Pulmonary artery endothelial cell (primary cell): ENCODE data around the gene GRIN2C. TPM values are rescaled to one million over a fixed set of nuclear protein-coding genes. Genes with fewer than 3 reads are reported as not detected.
"Not testable (repeated sequence)": the region's sequence is repeated elsewhere in the genome, so short reads cannot be mapped to it uniquely, and the experiment has no call there.

Experiments
- DNase-seq: peaks from one replicate; pipeline ENCODE4 v3.0.0-alpha.2; 2011; ENCODE audit warnings: low read depth, low spot score
- total RNA-seq: library from RNA; depleted of rRNA; stranded (reverse); fragments of >200 nt; gene quantifications from 2 replicates; pipeline ENCODE4 v1.2.3, GENCODE V29; 2014

The GRIN2C gene
- 0.07 and 0.21 TPM in 2 replicates for total RNA-seq

GRCh38 chr17:74859459-74860228, at the start of gene GRIN2C:
TSS of gene GRIN2C (minus strand) at chr17:74859885. CDS start at chr17:74855092, 4,793 bp downstream.
- DNase-seq: no peak

- DNase-seq: not testable (repeated sequence)
Measured at GRCh38 chr17:74909097-74909496, 49.4 kb upstream of the GRIN2C start.

DNA sequence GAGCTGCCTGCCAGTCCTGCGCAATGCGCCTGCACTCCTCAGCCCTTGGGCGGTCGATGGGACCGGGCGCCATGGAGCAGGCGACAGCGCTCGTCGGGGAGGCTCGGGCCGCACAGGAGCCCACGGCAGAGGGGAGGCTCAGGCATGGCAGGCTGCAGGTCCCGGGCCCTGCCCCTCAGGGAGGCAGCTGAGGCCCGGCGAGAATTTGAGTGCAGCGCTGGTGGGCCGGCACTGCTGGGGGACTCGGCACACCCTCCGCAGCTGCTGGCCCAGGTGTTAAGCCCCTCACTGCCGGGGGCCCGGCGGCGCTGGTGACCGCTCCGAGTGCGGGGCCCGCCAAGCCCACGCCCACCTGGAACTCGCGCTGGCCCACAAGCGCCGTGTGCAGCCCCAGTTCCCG, 47.3 kb upstream of the GRIN2C start:
- DNase-seq: no peak

DNA sequence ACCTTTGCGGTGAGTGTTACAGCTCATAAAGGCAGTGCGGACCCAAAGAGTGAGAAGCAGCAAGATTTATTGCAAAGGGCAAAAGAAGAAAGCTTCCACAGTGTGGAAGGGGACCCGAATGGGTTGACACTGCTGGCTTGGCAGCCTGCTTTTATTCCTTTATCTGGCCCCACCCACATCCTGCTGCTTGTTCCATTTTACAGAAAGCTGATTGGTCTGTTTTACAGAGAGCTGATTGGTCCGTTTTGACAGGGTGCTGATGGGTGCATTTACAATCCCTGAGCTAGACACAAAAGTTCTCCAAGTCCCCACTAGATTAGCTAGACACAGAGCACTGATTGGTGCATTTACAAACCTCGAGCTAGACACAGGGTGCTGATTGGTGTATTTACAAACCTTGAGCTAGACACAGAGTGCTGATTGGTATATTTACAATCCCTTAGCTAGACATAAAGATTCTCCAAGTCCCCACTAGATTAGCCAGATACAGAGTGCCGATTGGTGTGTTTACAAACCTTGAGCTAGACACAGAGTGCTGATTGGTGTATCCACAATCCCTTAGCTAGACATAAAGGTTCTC, 46.6 kb upstream of the GRIN2C start:
- not testable (repeated sequence) for DNase-seq

- DNase-seq: no peak
Measured at GRCh38 chr17:74904687-74905409, 45.2 kb upstream of the GRIN2C start.

DNA sequence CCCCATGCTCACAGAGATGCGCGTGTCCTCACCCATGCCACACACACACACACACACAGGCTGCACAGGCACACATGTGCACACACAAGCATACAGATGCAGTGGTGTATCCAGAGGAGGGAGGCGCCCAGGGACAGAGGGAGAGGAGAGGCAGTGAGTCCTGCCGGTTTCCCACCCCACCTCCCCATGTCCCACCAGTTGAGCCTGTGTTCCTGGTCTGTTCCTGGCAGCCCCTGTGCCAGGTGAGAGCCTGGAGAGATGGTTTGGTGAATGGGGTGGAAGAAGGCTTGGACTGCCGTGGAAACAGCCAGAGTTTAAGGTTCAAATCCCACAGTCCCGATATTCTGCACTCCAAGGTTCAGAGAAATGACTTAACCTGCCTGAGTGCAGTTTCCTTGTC, 44.0 kb upstream of the GRIN2C start:
- DNase-seq: no peak

- DNase-seq: no peak
Measured at GRCh38 chr17:74903034-74903433, 43.3 kb upstream of the GRIN2C start.

DNA sequence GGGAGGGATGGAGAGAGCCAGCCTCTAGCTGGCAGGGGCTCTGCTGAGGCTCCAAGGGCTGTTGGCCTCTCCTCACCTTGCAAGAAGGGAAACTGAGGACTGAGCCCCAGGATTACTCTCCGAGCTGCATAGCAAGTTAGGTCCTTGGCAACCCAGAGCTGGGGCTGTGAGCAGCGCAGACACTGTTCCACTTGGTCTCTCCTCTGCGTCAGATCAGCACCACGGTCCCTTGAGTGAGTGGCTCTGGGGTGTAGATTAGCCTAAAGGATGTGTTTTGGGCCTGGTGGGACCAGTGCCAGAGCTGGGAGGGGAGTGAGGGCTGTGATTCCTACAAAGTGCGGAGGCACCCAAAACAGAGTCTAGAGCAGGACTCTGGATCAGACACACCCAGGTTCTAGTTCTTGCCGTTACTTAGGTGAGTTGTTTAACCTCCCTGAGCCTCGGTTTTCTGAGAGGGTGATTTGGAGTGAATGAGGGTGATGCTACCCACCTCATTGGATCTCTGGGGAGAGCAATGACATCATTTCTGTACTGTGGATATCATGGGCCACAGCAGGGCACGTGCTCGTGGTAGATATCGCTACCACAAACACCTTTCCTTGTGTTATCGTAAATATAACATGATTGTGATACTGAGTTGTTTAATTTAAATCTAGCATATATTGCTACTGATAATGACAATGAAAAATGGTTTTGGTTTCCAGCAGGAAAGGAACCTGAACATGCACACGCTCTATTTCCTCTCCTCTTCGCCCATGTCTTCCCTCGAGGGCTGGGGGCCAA, 41.9 kb upstream of the GRIN2C start:
- no peak for DNase-seq

DNA sequence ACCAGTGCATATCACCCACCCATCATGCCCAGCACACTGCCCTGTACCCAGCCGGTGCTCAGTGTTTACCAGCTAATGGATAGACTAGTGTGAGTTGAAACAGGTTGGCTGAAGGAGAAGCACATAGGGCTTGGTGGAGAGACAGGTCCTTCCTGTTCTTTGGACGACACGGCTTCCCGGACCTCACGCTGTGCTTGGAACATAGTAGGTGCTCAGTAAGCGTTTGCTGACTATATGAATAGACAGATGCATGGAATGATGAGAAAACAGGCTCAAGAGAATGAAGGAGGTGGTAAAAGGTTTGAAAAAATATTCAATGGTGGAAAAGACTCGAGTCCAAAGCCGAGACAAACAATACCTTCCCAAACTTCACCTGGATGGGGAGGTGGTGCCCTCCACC, 40.5 kb upstream of the GRIN2C start:
- no peak for DNase-seq

- no peak for DNase-seq
Measured at GRCh38 chr17:74898376-74898946, 38.8 kb upstream of the GRIN2C start.

GRCh38 chr17:74893936-74894671, 34.4 kb upstream of the GRIN2C start:
- no peak for DNase-seq

DNA sequence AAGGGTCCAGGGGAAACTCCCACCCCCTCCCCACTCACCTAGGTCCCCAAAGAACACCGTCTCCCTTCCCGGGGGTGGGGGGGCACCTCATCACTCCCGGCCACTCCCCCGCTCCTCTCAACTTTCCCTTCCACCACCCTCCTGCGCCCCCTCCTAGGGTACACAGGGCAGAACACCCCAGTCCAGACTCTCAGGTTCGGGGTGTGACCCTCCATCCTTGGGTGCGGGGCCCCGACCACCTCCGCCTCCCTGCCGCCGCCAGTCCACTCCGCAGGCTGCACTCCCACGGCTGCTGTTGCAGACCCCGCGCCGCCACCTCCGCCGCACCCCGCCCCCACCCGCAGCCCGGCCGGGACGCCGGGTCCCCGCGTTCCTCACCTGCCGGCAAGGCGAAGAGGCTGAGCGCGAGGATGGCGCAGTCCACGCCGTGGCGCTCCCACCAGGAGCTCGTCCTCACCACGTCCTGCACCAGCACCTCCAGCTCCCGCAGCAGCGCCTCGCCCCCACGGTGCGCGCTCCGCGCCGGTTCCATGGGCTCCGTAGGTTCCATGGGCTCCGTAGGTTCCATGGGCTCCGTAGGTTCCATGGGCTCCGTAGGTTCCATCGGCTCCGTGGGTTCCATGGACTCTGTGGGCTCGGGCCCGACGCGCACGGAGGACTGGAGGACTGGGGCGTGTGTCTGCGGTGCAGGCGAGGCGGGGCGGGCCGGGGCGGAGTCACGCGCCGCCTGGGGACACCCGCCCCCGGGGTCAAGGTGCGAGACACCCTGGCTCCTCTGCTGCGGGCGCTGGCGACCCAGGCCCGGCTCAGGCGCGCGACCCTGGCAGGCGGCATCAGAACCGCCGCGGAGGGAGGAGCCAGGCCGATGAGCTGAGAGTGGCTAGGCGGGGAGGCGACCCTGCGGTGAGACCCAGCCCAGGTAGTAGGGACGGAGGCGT, 33.6 kb upstream of the GRIN2C start, which contains the start of gene FADS6:
Gene FADS6 (minus strand): TSS at position 660 of the 938 bp plus-strand sequence. CDS start 38 bp downstream, at position 622.
- DNase-seq: no peak

DNA sequence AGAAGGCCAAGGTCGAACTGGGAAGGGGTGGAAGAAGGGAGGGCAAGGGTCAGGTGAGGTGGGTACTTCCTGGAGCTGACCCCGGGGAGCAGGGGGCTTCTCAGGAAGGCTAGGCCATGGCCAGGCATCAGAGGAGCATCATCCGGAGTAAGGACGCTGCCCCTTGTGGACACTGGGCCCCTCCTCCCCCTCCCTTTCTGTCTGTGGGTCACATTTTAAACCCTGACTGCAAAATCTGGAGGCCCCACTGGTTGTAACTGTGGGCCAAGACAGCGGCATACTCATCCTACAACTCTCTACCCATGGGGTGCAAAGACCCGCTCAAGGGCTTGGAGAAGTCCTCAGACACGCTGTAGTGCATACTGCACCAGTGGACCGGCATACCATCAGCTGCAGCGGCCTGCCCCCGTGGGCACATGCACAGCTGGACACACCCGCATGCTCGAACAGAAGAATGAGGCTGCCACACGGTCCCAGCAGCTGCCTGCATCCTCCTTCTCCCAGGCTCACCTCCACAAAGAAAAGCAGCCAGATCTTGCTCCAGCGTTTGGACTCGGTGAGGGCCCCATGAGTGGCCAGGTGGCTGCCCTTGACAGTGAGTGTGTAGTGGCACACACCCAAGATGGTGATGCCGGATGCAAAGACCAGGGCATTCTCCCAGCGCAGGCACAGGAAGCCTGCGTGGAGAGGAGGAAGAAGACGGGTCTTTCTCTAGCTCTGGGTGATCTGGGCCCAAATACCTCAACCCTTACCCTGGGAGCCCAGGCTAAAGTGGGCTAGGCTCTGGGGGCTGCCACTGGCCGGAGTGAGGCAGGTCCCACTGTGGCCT, 32.5 kb upstream of the GRIN2C start:
- no peak for DNase-seq

- no peak for DNase-seq
Measured at GRCh38 chr17:74890554-74890953, 30.9 kb upstream of the GRIN2C start.

DNA sequence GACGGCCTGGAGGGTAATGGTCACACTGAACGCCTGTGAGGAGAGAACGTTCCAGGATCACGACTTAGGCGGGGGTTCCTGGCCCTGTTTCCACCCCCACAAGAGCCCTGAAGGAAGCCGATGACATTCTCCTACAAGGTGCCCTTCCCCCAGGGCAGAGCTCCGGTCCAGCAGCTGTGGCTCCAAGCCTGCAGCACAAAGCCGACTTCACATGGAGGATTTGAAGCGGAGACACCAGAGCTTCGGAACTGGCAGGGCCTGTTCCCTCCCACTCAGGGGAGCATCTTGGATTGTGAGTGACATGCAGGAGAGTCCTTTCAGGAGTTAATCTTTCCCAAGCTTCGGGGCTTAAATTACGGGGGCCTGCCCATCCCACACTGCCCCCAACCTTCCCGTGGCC, 28.8 kb upstream of the GRIN2C start:
- no peak for DNase-seq

DNA sequence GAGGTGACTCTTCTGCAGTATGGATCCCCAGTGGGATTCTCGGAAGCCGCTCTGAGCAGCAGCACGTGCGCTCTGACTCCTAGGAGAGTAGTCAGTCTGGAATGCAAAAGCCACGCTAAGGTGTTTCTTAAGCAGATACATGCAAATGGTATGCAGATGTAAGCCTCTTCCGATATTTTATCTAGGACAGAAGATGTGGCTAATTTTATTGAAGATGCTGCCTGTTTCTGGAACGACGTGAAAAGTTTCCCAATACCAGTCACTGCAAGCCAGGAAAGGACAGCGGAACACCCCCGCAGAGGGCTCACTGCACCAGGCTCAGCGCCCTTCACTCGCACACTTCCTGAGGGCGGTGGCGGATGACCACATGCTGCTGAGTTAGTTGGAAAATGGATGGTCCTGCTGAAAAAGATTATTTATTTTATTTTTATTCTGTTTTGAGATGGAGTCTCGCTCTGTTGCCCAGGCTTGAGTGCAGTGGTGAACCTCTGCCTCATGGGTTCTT, 23.6 kb upstream of the GRIN2C start:
- DNase-seq: no peak

DNA sequence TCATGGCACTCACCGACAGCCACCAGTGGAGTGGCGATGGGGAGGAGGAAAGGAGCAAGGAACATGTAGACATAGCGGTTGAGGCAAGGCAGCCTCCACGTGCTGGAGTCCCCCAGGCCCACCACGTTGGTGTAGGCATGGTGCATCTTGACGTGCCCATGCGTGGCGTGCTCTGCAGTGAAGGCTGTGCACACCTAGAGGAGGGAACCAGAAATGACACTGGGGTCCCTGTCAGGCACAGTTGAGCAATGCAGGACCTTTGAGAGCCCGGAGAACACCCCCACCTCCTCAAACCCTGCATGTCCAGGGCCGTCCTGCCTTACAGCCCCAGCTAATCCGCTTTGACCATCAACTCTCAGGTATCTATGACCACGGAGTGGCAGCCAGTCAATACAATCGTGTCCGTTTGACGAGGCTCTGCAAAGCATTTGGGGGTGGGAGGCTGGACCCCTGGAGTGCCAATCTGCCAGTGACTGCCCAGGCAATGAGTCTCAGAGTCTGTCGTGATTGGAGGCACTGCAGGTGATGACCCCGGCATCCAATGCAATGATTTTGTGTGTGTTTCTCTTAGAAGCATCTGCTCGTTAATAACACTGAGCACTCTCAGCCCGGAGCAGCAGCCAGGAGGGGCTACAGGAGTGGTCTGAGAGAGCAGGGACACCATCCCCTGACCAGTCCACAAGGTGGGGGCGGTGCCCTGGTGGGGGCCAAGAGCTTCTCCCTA, 23.0 kb upstream of the GRIN2C start:
- no peak for DNase-seq

- DNase-seq: no peak
Measured at GRCh38 chr17:74881073-74881472, 21.4 kb upstream of the GRIN2C start.
